Mesenchymal stem cell (in vitro differentiated cells and primary cell): Measurements from ENCODE around the gene ARHGAP32.

ENCODE experiments used
- DNase-seq: peaks from one replicate; pipeline ENCODE4 v3.0.0-alpha.2; 2013
- H2AFZ ChIP-seq: one replicate; pipeline ENCODE4 v1.6.1; 2013; ENCODE audit warnings: low read depth, mild to moderate bottlenecking, control low read depth, inconsistent platforms, low read length, moderate library complexity
- H2AK5ac ChIP-seq: 2 replicates; pipeline ENCODE4 v1.6.1; 2013; ENCODE audit warnings: low read length, moderate library complexity, mild to moderate bottlenecking, inconsistent platforms; ENCODE audit not compliant: severe bottlenecking
- H2BK120ac ChIP-seq: one replicate; pipeline ENCODE4 v1.6.1; 2013; ENCODE audit warnings: low read depth, mild to moderate bottlenecking, inconsistent platforms, low read length, moderate library complexity
- H2BK12ac ChIP-seq, 2 experiments: one replicate each; pipeline ENCODE4 v1.6.1; 2013; ENCODE audit warnings: inconsistent platforms in 2 of 2, low read length in 2 of 2, mild to moderate bottlenecking in 2 of 2, moderate library complexity in 2 of 2, control low read depth in 1 of 2
- H2BK15ac ChIP-seq: one replicate; pipeline ENCODE4 v1.6.1; 2013; ENCODE audit warnings: mild to moderate bottlenecking, low read depth, inconsistent platforms; ENCODE audit not compliant: poor library complexity, severe bottlenecking
- H2BK5ac ChIP-seq: 2 replicates; pipeline ENCODE4 v1.6.1; 2013; ENCODE audit warnings: low read depth, mild to moderate bottlenecking, low read length, control low read depth, inconsistent platforms; ENCODE audit not compliant: poor library complexity, severe bottlenecking
- H3K14ac ChIP-seq, 2 experiments: one replicate each; pipeline ENCODE4 v1.6.1; 2013; ENCODE audit warnings: inconsistent platforms in 2 of 2, low read length in 2 of 2, control low read depth in 1 of 2, mild to moderate bottlenecking in 1 of 2, moderate library complexity in 1 of 2
- H3K18ac ChIP-seq, 2 experiments: one replicate each; pipeline ENCODE4 v1.6.1; 2013; ENCODE audit warnings: inconsistent platforms in 2 of 2, low read length in 2 of 2, control low read depth in 1 of 2, low read depth in 1 of 2, mild to moderate bottlenecking in 1 of 2
- H3K23ac ChIP-seq, 2 experiments: one replicate each; pipeline ENCODE4 v1.6.1; 2013; ENCODE audit warnings: inconsistent platforms in 2 of 2, low read length in 2 of 2, mild to moderate bottlenecking in 2 of 2, moderate library complexity in 2 of 2, control low read depth in 1 of 2
- H3K27ac ChIP-seq: 2 replicates; pipeline ENCODE4 v1.5.1; 2013; ENCODE audit warnings: mild to moderate bottlenecking, moderate library complexity, low read length, control low read depth, inconsistent platforms; ENCODE audit not compliant: poor library complexity, severe bottlenecking
- H3K27me3 ChIP-seq, 2 experiments: 2 replicates each; pipeline versions ENCODE4 v1.6.1 to v1.7.0; 2013; ENCODE audit warnings: low read length in 2 of 2, mild to moderate bottlenecking in 2 of 2, moderate library complexity in 2 of 2, control low read depth in 1 of 2, inconsistent platforms in 1 of 2; ENCODE audit not compliant: control insufficient read depth in 1 of 2, insufficient read depth in 1 of 2
- H3K36me3 ChIP-seq, 2 experiments: 2 replicates each; pipeline versions ENCODE4 v1.6.1 to v1.7.0; 2013; ENCODE audit warnings: low read length in 2 of 2, control low read depth in 1 of 2, inconsistent platforms in 1 of 2, low read depth in 1 of 2, mild to moderate bottlenecking in 1 of 2; ENCODE audit not compliant: insufficient read depth in 2 of 2, control insufficient read depth in 1 of 2
- H3K4ac ChIP-seq, 2 experiments: one replicate each; pipeline ENCODE4 v1.6.1; 2013; ENCODE audit warnings: inconsistent platforms in 2 of 2, low read length in 2 of 2, mild to moderate bottlenecking in 2 of 2, moderate library complexity in 2 of 2, control low read depth in 1 of 2, low read depth in 1 of 2
- H3K4me1 ChIP-seq: 2 replicates; pipeline ENCODE4 v1.6.1; 2013; ENCODE audit warnings: low read depth, low read length, control low read depth; ENCODE audit not compliant: control insufficient read depth, insufficient read depth
- H3K4me2 ChIP-seq: 2 replicates; pipeline ENCODE4 v1.6.1; 2013; ENCODE audit warnings: low read length, mild to moderate bottlenecking, inconsistent platforms; ENCODE audit not compliant: poor library complexity, severe bottlenecking
- H3K4me3 ChIP-seq, 2 experiments: 2 replicates each; pipeline versions ENCODE4 v1.5.1 to v1.7.0; 2013; ENCODE audit warnings: low read length in 2 of 2, mild to moderate bottlenecking in 2 of 2, control low read depth in 1 of 2, low read depth in 1 of 2; ENCODE audit not compliant: insufficient read depth in 1 of 2
- H3K79me1 ChIP-seq: replicated peaks from 2 replicates; pipeline ENCODE4 v1.6.1; 2013; ENCODE audit warnings: mild to moderate bottlenecking, control low read depth, low read length, inconsistent platforms; ENCODE audit not compliant: poor library complexity, severe bottlenecking
- H3K9ac ChIP-seq: 2 replicates; pipeline ENCODE4 v1.7.0; 2013; ENCODE audit warnings: mild to moderate bottlenecking, low read length, moderate library complexity
- H3K9me3 ChIP-seq: 2 replicates; pipeline ENCODE4 v1.7.0; 2013; ENCODE audit warnings: mild to moderate bottlenecking, low read length; ENCODE audit not compliant: control insufficient read depth
- H4K8ac ChIP-seq: one replicate; pipeline ENCODE4 v1.6.1; 2013; ENCODE audit warnings: inconsistent platforms, mild to moderate bottlenecking, low read length, moderate library complexity
- H4K91ac ChIP-seq: one replicate; pipeline ENCODE4 v1.6.1; 2013; ENCODE audit warnings: mild to moderate bottlenecking, low read length, inconsistent platforms
- whole genome bisulfite sequencing: methylation state at CpG from one replicate; pipeline ENCODE4 v1.1.7; 2013; ENCODE audit warnings: mixed read lengths; 5-methylcytosine and 5-hydroxymethylcytosine counted together

Gene ARHGAP32

DNA sequence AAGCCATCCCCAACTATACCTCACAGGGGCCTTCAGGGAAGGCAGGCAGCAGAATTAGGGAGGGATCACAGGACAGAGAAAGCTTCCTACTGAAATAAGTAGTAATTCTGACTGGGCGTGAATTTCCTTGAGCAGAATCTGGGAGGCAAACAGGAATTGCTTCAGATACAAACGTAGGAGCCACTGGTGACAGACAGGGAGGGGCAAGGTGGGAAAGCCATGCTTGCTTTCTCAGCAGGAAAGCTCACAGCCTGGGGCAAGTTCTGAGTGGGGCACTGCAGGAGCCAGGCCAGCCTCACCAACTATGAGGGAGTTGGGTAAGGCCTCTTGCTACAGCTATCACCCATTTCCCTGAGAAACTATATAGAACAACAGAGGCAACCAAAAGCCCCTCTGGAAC lies 43.6 kb downstream of the ARHGAP32 start:
- Histone ChIP-seq H2BK120ac (no peak overlapping the region), H2BK15ac (no peak overlapping the region), H3K36me3 (no peaks in the 10 kb centered on the region), H3K23ac (no peak overlapping the region), H4K8ac (no peak overlapping the region), H2AK5ac (no peak overlapping the region), H2BK5ac (no peak overlapping the region), H3K4ac (no peak overlapping the region), H3K27me3 (no peaks in the 10 kb centered on the region), H3K79me1 (peaks cover 14% of the 10 kb centered on the region), H3K27ac (no peak overlapping the region), H3K4me2 (no peak overlapping the region), H3K14ac (no peak overlapping the region), H2BK12ac (no peak overlapping the region), H3K9ac (no peak overlapping the region), H4K91ac (no peak overlapping the region), H3K9me3 (peaks cover 16% of the 10 kb centered on the region), H2AFZ (no peak overlapping the region), H3K4me3 (no peak overlapping the region), H3K18ac (peak overlapping the region in 1 of 2 experiments; percentile 33), H3K4me1 (peaks cover 2% of the 10 kb centered on the region)
- 85% methylated on average over 2 of the region's 2 CpGs for WGBS
- DNase-seq: no peak

DNA sequence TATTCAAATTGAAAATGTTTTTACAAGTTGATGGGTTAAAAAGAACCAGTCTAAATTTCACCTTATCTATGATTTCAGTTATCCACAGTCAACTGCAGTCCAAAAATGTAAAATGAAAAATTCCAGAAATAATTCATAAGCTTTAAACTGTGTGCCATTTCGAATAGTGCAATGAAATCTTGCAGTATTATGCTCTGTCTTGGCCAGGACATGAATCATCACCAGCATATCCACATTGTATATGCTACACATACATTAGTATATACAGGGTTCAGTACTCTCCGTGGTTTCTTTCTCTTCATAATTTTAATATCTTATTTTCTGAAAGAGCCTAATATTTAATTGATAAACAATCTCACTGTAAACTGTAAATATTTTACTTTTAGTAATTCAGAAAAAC lies 45.9 kb downstream of the ARHGAP32 start:
- H3K9ac ChIP-seq: no peak overlapping the region
- H2BK120ac ChIP-seq: no peak overlapping the region
- H4K8ac ChIP-seq: no peak overlapping the region
- H2BK15ac ChIP-seq: no peak overlapping the region
- WGBS: no CpG with 5 or more reads among the region's 2 CpGs
- H3K79me1 ChIP-seq: peaks cover 17% of the 10 kb centered on the region
- H4K91ac ChIP-seq: no peak overlapping the region
- no peak overlapping the region for H2BK12ac ChIP-seq
- H3K4me2 ChIP-seq: no peak overlapping the region
- peaks cover 2% of the 10 kb centered on the region for H3K4me1 ChIP-seq
- no peak overlapping the region for H3K14ac ChIP-seq
- H3K36me3 ChIP-seq: no peaks in the 10 kb centered on the region
- H2BK5ac ChIP-seq: no peak overlapping the region
- H3K4ac ChIP-seq: no peak overlapping the region
- H3K27ac ChIP-seq: no peak overlapping the region
- H3K18ac ChIP-seq: no peak overlapping the region
- no peak overlapping the region for H3K23ac ChIP-seq
- H2AK5ac ChIP-seq: no peak overlapping the region
- H3K9me3 ChIP-seq: peaks cover 8% of the 10 kb centered on the region
- H2AFZ ChIP-seq: no peak overlapping the region
- peak; percentile 46 for DNase-seq
- no peaks in the 10 kb centered on the region for H3K27me3 ChIP-seq
- H3K4me3 ChIP-seq: no peak overlapping the region

DNA sequence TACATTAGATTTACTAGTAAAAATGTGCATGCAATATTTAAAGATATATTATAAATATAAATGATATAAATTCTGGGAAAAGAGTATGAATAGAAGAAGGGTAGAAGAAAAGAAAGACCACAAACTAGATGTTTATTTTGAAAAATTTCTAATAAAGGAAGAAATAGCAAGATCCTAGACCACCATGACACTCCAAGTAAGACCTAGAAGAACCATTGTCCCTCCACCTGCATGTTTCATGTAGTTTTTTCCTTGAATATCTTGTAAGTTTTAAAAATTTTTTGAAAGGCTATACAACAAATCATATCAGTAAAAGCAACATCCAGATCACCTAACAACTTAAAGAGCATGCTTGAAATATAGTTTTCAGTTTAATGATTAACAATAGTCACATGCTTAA lies 46.8 kb downstream of the ARHGAP32 start:
- Histone ChIP-seq H2BK120ac (no peak overlapping the region), H2BK15ac (no peak overlapping the region), H3K36me3 (no peaks in the 10 kb centered on the region), H3K18ac (no peak overlapping the region), H3K23ac (no peak overlapping the region), H4K8ac (no peak overlapping the region), H2BK12ac (no peak overlapping the region), H3K4me2 (no peak overlapping the region), H3K27ac (no peak overlapping the region), H3K79me1 (peaks cover 18% of the 10 kb centered on the region), H3K4me3 (no peak overlapping the region), H3K4me1 (peaks cover 2% of the 10 kb centered on the region), H2BK5ac (no peak overlapping the region), H3K9ac (no peak overlapping the region), H3K4ac (no peak overlapping the region), H3K27me3 (no peaks in the 10 kb centered on the region), H4K91ac (no peak overlapping the region), H2AFZ (no peak overlapping the region), H3K9me3 (no peaks in the 10 kb centered on the region), H2AK5ac (no peak overlapping the region), H3K14ac (no peak overlapping the region)
- no peak for DNase-seq

DNA sequence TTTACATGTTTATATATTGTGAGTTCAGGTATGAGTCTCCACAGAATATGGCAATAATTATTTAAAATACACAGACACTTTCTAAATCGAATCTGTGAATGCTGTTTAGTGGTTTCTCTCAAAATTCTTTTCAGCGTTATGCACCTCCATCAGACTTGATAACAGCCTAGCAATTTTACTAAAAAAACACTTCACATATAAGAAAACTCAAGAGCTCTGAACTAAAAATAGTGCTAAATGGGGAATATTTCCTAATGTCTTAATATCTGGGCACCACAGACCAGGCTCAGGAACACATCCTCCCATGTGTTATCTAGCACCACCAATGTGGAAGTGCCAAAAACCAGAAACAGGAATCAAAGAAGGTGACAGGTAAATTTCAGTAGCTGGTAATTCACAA lies 47.9 kb downstream of the ARHGAP32 start:
- H4K91ac ChIP-seq: no peak overlapping the region

More for the DNA sequence above, 47.9 kb downstream of the ARHGAP32 start:
- no CpG with 5 or more reads among the region's 2 CpGs for WGBS
- no peak overlapping the region for H3K18ac ChIP-seq
- no peak overlapping the region for H2AFZ ChIP-seq
- no peak overlapping the region for H2BK15ac ChIP-seq
- no peak overlapping the region for H3K4me3 ChIP-seq
- no peak overlapping the region for H3K14ac ChIP-seq
- no peaks in the 10 kb centered on the region for H3K36me3 ChIP-seq
- H2BK120ac ChIP-seq: no peak overlapping the region
- H3K27me3 ChIP-seq: no peaks in the 10 kb centered on the region
- no peak overlapping the region for H2BK12ac ChIP-seq
- no peak overlapping the region for H3K27ac ChIP-seq
- H3K4ac ChIP-seq: no peak overlapping the region
- no peak overlapping the region for H2BK5ac ChIP-seq
- H3K4me2 ChIP-seq: no peak overlapping the region
- no peak overlapping the region for H4K8ac ChIP-seq
- no peak for DNase-seq
- H3K79me1 ChIP-seq: peaks cover 17% of the 10 kb centered on the region
- H3K9ac ChIP-seq: peak overlapping the region; percentile 74
- H2AK5ac ChIP-seq: no peak overlapping the region
- H3K9me3 ChIP-seq: no peaks in the 10 kb centered on the region
- no peak overlapping the region for H3K23ac ChIP-seq
- peaks cover 2% of the 10 kb centered on the region for H3K4me1 ChIP-seq
